NCI-H2171 treated with DMSO at 0.1 percent for 48 hours (cell line): ENCODE results near the gene CCDC107.

ENCODE experiments used
- DNase-seq: peaks from one replicate; lab custom pipeline; 2025; lab: John Stamatoyannopoulos, UW

Gene CCDC107

GRCh38 chr9:35705372-35705771 lies 47.3 kb downstream of the CCDC107 start:
- no peak for DNase-seq

- DNase-seq: no peak
Observed at GRCh38 chr9:35705836-35706430, 47.8 kb downstream of the CCDC107 start.

GRCh38 chr9:35706951-35707350 lies 48.9 kb downstream of the CCDC107 start:
- no peak for DNase-seq

- DNase-seq: no peak
Observed at GRCh38 chr9:35708146-35708545, 50.1 kb downstream of the CCDC107 start.

DNA sequence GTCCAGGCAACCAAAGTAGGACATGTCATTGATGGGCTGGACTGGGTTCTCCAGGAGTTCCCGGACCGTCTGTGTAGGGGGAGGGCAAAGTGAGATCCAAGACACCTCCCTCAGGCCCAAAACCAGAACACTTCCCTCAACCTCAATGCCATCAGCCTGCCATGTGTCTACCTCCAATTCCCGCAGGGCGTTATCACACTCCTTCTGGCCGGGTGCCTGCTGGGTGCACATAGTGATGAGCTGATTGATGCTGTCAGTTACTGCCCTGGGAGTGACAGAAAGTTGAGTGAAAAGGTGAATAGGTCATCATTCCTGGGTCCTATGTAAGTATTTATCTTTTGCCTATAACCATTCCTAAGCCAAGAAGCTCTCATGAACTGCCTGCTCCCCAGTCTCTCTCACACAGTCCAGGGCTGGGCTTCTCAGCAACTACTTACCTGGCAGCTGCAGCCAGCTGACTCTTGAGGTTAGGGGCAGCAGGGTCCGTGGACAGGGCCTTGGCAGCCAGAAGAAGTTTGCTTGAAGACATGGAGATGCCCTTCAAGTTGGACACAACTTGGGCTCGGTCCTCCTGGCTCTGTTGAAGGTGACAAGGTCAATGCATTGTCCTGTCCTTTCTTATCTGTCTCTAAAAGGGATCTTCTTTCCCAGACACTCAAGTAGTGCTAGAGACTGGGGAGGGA lies 52.9 kb downstream of the CCDC107 start:
- no peak for DNase-seq
